ENCODE data around the gene PDLIM7. TPM values are rescaled to one million over a fixed set of nuclear protein-coding genes. Genes with fewer than 3 reads are reported as not detected.
A peak's percentile ranks its signal among the peaks of the same experiment; 100 is the strongest.
"Not testable (repeated sequence)": the region's sequence is repeated elsewhere in the genome, so short reads cannot be mapped to it uniquely, and the experiment has no call there.

The PDLIM7 gene
- total and polyA plus RNA-seq, 2 donors, result 102 to 728 TPM

DNA sequence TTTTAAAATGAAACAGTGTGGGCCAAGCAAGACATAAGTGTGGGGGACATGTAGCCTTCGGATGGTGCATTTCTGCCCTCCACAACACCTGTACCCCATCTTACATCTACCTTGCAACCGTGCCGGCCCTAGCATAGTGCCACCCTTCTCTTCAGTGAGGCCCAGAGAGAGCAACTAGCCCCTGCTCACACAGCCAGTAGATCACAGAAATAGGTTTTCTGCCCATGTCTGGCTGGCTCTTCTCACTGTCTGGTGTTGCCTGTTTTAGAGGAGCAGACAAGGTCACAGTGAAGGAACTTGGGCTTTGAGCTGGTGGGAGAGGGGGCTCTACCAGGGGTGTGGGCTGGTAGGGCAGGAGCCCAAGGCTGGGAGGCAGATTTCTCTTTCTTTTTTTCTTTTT, 11.1 kb downstream of the PDLIM7 start:
- 91% methylated on average over 3 of the region's 3 CpGs for WGBS
- Histone ChIP-seq H3K4me3 (ENCODE audit: low read depth, low read length) (no peak overlapping the region), H3K27ac (ENCODE audit: low read depth) (no peak overlapping the region), H3K36me3 (ENCODE audit: insufficient read depth) (no peaks in the 10 kb centered on the region), H3K4me1 (ENCODE audit: insufficient read depth) (no peaks in the 10 kb centered on the region)
- no peak for DNase-seq (ENCODE audit: extremely low spot score)

DNA sequence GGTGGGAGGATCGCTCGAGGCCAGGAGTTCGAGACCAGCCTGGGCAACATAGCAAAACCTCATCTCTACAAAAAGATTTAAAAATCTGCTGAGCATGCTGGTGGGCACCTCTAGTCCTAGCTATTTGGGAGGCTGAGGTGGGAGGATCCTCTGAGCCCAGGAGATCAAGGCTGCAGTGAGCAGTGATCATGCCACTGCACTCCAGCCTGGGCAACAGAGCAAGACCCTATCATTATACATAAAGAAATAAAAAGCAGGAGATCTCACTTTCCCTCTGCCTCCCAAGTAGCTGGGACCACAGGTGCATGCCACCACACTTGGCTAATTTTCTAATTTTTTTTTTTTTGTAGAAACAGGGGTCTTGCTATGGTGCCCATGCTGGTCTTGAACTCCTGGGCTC, 11.7 kb downstream of the PDLIM7 start:
- H3K4me3 ChIP-seq (ENCODE audit: low read depth, low read length); H3K36me3 ChIP-seq (ENCODE audit: insufficient read depth); H3K4me1 ChIP-seq (ENCODE audit: insufficient read depth); H3K27ac ChIP-seq (ENCODE audit: low read depth); DNase-seq (ENCODE audit: extremely low spot score): not testable (repeated sequence)
- WGBS, result 85% methylated on average over 3 of the region's 3 CpGs

DNA sequence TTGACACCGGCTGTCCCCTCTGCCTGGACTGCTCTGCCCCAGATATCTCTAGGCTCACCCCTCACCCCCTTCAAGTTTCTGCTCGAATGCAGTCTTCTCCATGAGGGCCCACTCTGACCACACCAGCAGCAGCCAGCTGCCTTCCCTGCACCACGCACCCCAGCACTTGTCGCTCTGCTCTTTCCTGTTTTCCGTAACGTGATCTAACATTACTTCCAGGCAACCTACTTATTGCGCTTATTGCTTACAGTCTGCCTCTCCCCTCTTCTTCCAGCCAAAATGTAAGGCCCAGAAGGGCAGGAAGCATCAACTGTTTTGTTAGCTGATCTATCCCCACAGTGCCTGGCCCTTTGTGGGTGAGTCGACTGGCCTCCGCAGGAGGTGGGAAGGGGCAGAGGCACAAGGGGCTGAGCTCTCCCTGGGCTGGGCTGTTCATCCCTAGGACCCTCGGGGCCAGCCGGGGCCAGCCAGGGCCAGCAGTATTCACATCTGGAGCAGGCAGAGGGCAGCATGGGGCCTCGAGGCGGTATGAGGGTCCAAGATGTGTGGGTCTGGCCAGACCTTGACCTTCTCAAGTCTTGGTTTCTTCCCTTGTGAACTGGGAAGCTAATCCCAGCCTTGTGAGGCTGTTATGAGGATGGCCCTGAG, 12.4 kb downstream of the PDLIM7 start:
- DNase-seq (ENCODE audit: extremely low spot score), result no peak
- 63% methylated on average over 13 of the region's 13 CpGs for WGBS
- no peaks in the 10 kb centered on the region for H3K36me3 ChIP-seq (ENCODE audit: insufficient read depth)
- no peak overlapping the region for H3K27ac ChIP-seq (ENCODE audit: low read depth)
- no peak overlapping the region for H3K4me3 ChIP-seq (ENCODE audit: low read depth, low read length)
- H3K4me1 ChIP-seq (ENCODE audit: insufficient read depth), result no peaks in the 10 kb centered on the region

- no peak for DNase-seq (ENCODE audit: extremely low spot score)
- H3K27ac ChIP-seq (ENCODE audit: low read depth), result no peak overlapping the region
- no peaks in the 10 kb centered on the region for H3K4me1 ChIP-seq (ENCODE audit: insufficient read depth)
- no peak overlapping the region for H3K4me3 ChIP-seq (ENCODE audit: low read depth, low read length)
- WGBS, result 69% methylated on average over 22 of the region's 22 CpGs
- no peaks in the 10 kb centered on the region for H3K36me3 ChIP-seq (ENCODE audit: insufficient read depth)
Observed at GRCh38 chr5:177483994-177484901, 13.2 kb downstream of the PDLIM7 start.

GRCh38 chr5:177483042-177483441, 14.4 kb downstream of the PDLIM7 start:
- WGBS, result 86% methylated on average over 9 of the region's 9 CpGs
- no peaks in the 10 kb centered on the region for H3K36me3 ChIP-seq (ENCODE audit: insufficient read depth)
- DNase-seq (ENCODE audit: extremely low spot score), result no peak
- H3K4me1 ChIP-seq (ENCODE audit: insufficient read depth), result no peaks in the 10 kb centered on the region
- H3K4me3 ChIP-seq (ENCODE audit: low read depth, low read length), result no peak overlapping the region
- H3K27ac ChIP-seq (ENCODE audit: low read depth), result no peak overlapping the region

DNA sequence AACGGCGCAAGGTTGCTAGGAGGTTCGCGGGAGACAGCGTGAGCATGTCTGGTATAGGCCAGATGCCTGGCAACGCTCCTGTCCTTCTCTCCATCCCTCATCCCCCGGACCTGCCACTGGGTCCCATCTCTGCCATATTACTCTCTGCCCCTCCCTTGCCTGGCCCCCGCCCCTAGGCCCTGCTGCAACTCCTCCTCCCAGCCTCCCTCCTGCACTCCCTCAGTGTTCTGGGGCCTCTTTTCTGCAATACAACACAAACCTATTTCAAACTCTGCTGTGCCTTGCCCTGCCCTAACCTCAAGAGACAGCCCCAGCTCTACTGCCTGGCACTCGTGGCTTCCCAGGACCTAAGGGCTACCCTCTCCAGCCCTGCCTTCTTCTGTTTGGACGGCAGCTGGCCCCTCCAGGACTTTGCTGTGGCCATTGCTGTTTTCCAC, 15.0 kb downstream of the PDLIM7 start:
- WGBS, result 73% methylated on average over 10 of the region's 10 CpGs
- no peak for DNase-seq (ENCODE audit: extremely low spot score)
- Histone ChIP-seq H3K27ac (ENCODE audit: low read depth) (no peak overlapping the region), H3K4me3 (ENCODE audit: low read depth, low read length) (no peak overlapping the region), H3K4me1 (ENCODE audit: insufficient read depth) (no peaks in the 10 kb centered on the region), H3K36me3 (ENCODE audit: insufficient read depth) (no peaks in the 10 kb centered on the region)

DNA sequence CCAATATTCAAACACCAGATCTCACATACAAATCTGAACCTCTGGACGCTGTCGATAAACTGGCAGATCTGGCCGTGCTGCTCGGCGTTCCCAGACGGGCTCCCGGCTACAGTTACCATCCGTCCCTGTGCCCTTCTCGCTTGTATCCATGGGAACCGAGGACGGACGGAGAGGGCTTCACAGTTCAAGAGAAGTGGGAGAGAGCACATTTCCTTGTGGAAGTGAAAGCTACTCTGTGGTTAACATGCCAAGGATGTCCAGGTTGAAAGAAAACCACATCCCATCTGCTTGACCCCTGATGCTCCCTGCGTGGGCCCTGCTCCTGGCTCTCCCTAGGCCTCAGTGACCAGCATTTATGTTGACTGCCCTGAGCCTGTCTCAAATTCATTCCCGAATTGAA, 17.6 kb downstream of the PDLIM7 start:
- Histone ChIP-seq H3K36me3 (ENCODE audit: insufficient read depth) (no peaks in the 10 kb centered on the region), H3K4me1 (ENCODE audit: insufficient read depth) (no peaks in the 10 kb centered on the region), H3K4me3 (ENCODE audit: low read depth, low read length) (no peak overlapping the region), H3K27ac (ENCODE audit: low read depth) (peak overlapping the region; percentile 66)
- DNase-seq (ENCODE audit: extremely low spot score), result no peak
- WGBS, result 27% methylated on average over 14 of the region's 14 CpGs

GRCh38 chr5:177478711-177479646, 18.4 kb downstream of the PDLIM7 start:
- Histone ChIP-seq H3K4me3 (ENCODE audit: low read depth, low read length) (no peak overlapping the region), H3K27ac (ENCODE audit: low read depth) (peak overlapping the region; percentile 55), H3K36me3 (ENCODE audit: insufficient read depth) (no peaks in the 10 kb centered on the region), H3K4me1 (ENCODE audit: insufficient read depth) (no peaks in the 10 kb centered on the region)
- DNase-seq (ENCODE audit: extremely low spot score), result no peak
- WGBS, result 22% methylated on average over 18 of the region's 18 CpGs

GRCh38 chr5:177477701-177478477, 19.5 kb downstream of the PDLIM7 start:
- Histone ChIP-seq H3K27ac (ENCODE audit: low read depth) (no peak overlapping the region), H3K4me1 (ENCODE audit: insufficient read depth) (no peaks in the 10 kb centered on the region), H3K4me3 (ENCODE audit: low read depth, low read length) (no peak overlapping the region), H3K36me3 (ENCODE audit: insufficient read depth) (no peaks in the 10 kb centered on the region)
- WGBS, result 87% methylated on average over 13 of the region's 13 CpGs
- no peak for DNase-seq (ENCODE audit: extremely low spot score)

DNA sequence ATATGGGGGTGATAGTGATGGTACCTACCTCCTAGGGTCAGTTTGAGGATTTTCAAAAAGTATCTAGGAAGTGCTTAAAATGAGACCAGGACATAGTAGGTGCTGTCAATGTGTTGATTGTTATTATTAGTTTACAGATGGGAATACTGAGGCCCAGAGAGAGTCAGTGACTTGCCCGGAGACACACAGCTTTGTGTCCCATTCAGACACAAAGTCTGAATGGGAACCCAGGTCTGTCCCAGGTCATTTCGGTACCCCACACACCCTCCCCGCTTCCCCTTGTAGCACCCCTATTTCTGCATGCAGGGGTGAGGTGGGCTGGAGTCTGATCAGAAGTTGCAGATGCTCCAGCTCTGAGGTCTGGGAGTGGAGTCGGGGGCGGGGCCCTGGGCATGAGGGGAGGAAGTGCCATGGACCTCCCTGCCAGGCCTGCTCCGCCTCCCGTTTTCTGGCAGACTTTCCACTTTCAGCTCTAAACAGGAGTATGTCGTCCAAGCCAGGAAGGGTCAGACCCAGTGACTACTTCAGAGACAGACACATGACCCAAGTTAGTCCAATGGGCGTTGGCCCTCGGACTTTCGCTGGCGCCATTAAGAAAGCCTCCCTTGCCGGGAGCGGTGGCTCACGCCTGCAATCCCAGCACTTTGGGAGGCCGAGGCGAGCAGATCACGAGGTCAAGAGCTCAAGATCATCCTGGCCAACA, 20.7 kb downstream of the PDLIM7 start:
- DNase-seq (ENCODE audit: extremely low spot score), result no peak
- no peak overlapping the region for H3K4me3 ChIP-seq (ENCODE audit: low read depth, low read length)
- 50% methylated on average over 18 of the region's 18 CpGs for WGBS
- H3K27ac ChIP-seq (ENCODE audit: low read depth), result no peak overlapping the region
- H3K4me1 ChIP-seq (ENCODE audit: insufficient read depth), result no peaks in the 10 kb centered on the region
- no peaks in the 10 kb centered on the region for H3K36me3 ChIP-seq (ENCODE audit: insufficient read depth)

DNA sequence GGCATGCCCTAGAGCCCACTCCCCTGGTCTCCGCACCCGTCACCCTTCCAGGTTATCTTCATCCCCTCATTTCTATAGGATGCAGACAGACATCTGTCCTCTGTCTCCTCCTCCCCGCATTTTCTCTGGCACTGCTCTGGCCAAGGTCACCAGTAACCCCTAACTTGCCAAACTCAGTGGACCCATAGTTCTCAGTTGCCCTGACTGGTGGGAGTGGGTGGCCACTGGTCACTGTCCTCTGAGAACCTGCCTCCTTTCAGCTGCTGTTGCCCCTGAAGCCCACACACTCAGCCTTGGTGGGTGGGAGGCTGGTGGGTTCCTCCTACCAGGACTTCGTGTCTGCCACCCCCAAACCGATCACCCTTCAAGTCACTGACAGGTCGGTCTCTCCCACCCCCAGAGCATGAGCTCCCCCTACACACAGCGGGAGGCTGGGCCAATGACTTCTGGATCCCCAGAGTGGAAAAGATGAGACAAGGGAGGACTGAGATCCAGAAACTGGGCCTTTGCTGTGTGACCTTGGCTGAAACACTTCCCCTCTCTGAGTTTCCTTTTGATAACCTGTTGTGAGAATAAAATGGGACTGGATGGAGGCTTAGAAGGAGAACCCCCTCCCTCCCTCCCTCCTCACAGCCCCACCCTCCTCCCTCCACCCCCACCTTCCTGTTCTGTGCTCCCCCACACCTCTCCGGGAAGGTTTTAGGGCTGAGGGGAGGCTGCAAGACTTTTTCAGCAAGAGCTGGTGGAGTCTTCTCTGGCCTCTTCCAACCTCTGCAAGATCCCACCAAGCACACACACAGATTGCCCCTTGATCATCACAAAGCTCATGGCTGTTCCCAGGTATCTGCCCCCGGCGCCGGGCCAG, 21.6 kb downstream of the PDLIM7 start:
- no peak for DNase-seq (ENCODE audit: extremely low spot score)
- 45% methylated on average over 11 of the region's 11 CpGs for WGBS
- Histone ChIP-seq H3K4me3 (ENCODE audit: low read depth, low read length) (no peak overlapping the region), H3K36me3 (ENCODE audit: insufficient read depth) (no peaks in the 10 kb centered on the region), H3K27ac (ENCODE audit: low read depth) (no peak overlapping the region), H3K4me1 (ENCODE audit: insufficient read depth) (no peaks in the 10 kb centered on the region)
